Endothelial cell of umbilical vein (primary cell): Measurements from ENCODE around the gene RGS10. TPM values are rescaled to one million over a fixed set of nuclear protein-coding genes. Genes with fewer than 3 reads are reported as not detected.

Source experiments
- BruUV-seq: library from RNA; stranded (reverse); fragments of 400-500 nt; replicated peaks from 2 replicates; lab custom pipeline; 2021; lab: Mats Ljungman, UMichigan
- CTCF ChIA-PET: fragments of 300-600, 350-600 bp; sonication (Branson Sonifier 250); formaldehyde crosslinking; loops from one replicate; lab custom pipeline; 2021; ENCODE audit warnings: antibody characterized with exemption, inconsistent platforms; lab: Charles Lee
- POLR2A ChIA-PET: fragments of 300-600, 350-600 bp; sonication (Branson Sonifier 250); formaldehyde crosslinking; loops from one replicate; lab custom pipeline; 2021; ENCODE audit warnings: antibody characterized with exemption, inconsistent platforms; lab: Charles Lee
- DNase-seq: peaks from one replicate; pipeline ENCODE4 v3.0.0-alpha.2; 2011; ENCODE audit warnings: low read depth, low spot score
- FAIRE-seq: peaks from 2 replicates; lab custom pipeline; 2011; peaks lifted over from hg19 to GRCh38; lab: Jason Lieb, UNC
- H2AFZ ChIP-seq: 2 replicates; pipeline ENCODE4 v1.6.0; 2012; ENCODE audit warnings: low read depth, low read length, control low read depth, inconsistent platforms
- H3K27ac ChIP-seq: 2 replicates; pipeline ENCODE4 v1.5.1; 2011; ENCODE audit warnings: low read depth, mild to moderate bottlenecking, control low read depth, low read length, moderate library complexity; ENCODE audit not compliant: insufficient read depth
- H3K27me3 ChIP-seq, 2 experiments: 2 replicates each; pipeline versions ENCODE4 v1.6.0 to v1.6.1; 2011; ENCODE audit warnings: low read length in 2 of 2, mixed read lengths in 1 of 2; ENCODE audit not compliant: control insufficient read depth in 2 of 2, insufficient read depth in 2 of 2
- H3K36me3 ChIP-seq, 2 experiments: 2 replicates in 1 of 2; 3 replicates in 1 of 2; pipeline ENCODE4 v1.5.1; 2011; ENCODE audit warnings: low read length in 2 of 2, mild to moderate bottlenecking in 1 of 2, moderate library complexity in 1 of 2; ENCODE audit not compliant: control insufficient read depth in 2 of 2, insufficient read depth in 2 of 2; ENCODE audit errors: extremely low read depth in 1 of 2
- H3K4me1 ChIP-seq: 3 replicates; pipeline ENCODE4 v1.5.1; 2011; ENCODE audit warnings: mild to moderate bottlenecking, low read length; ENCODE audit not compliant: control insufficient read depth, insufficient read depth; ENCODE audit errors: extremely low read depth
- H3K4me2 ChIP-seq: 2 replicates; pipeline ENCODE4 v1.6.1; 2011; ENCODE audit warnings: low read length, control low read depth, mixed read lengths; ENCODE audit not compliant: insufficient read depth
- H3K4me3 ChIP-seq, 3 experiments: fragments of 200-600 bp in 1 of 3; sonication (generic), shearing (Covaris generic) in 1 of 3; replicated peaks in 1 of 3; 2 replicates each; pipeline ENCODE4 v1.5.1; 2011 to 2016; ENCODE audit warnings: control low read depth in 3 of 3, low read length in 3 of 3, mild to moderate bottlenecking in 2 of 3, inconsistent platforms in 1 of 3, low read depth in 1 of 3, moderate library complexity in 1 of 3; ENCODE audit not compliant: insufficient read depth in 1 of 3
- H3K79me2 ChIP-seq: 2 replicates; pipeline ENCODE4 v1.6.0; 2012; ENCODE audit warnings: low read length, inconsistent platforms; ENCODE audit not compliant: control insufficient read depth, insufficient read depth
- H3K9ac ChIP-seq: replicated peaks from 2 replicates; pipeline ENCODE3; 2011; ENCODE audit warnings: low read length, control low read depth; ENCODE audit not compliant: insufficient read depth; ENCODE audit errors: extremely low read depth
- H3K9me1 ChIP-seq: replicated peaks from 3 replicates; pipeline ENCODE4 v1.6.0; 2011; ENCODE audit warnings: mild to moderate bottlenecking, low read length; ENCODE audit not compliant: control insufficient read depth, insufficient read depth; ENCODE audit errors: extremely low read depth
- H3K9me3 ChIP-seq: replicated peaks from 2 replicates; pipeline ENCODE4 v1.5.1; 2012; ENCODE audit warnings: low read length, inconsistent platforms; ENCODE audit not compliant: control insufficient read depth, insufficient read depth
- H4K20me1 ChIP-seq: replicated peaks from 2 replicates; pipeline ENCODE3; 2011; ENCODE audit warnings: mild to moderate bottlenecking, low read length; ENCODE audit not compliant: control insufficient read depth, insufficient read depth; ENCODE audit errors: extremely low read depth
- CTCF ChIP-seq, 2 donors: IDR thresholded peaks; 1 replicate in 1 of 2; 2 replicates in 1 of 2; pipeline ENCODE4 v1.5.1; 2011; ENCODE audit warnings: low read length in 2 of 2, mild to moderate bottlenecking in 2 of 2, moderate library complexity in 2 of 2, control low read depth in 1 of 2, inconsistent platforms in 1 of 2, low read depth in 1 of 2; ENCODE audit not compliant: insufficient read depth in 1 of 2; ENCODE audit errors: extremely low read depth in 1 of 2
- EZH2 ChIP-seq: IDR thresholded peaks from 2 replicates; pipeline ENCODE4 v1.6.1; 2012; ENCODE audit warnings: borderline replicate concordance, low read depth, mild to moderate bottlenecking, moderate library complexity, low read length, inconsistent platforms; ENCODE audit not compliant: severe bottlenecking
- FOS ChIP-seq: IDR thresholded peaks from 2 replicates; pipeline ENCODE4 v1.6.1; 2011; ENCODE audit warnings: mild to moderate bottlenecking, low read length, moderate library complexity, borderline replicate concordance; ENCODE audit not compliant: insufficient read depth
- GATA2 ChIP-seq: IDR thresholded peaks from 2 replicates; pipeline ENCODE4 v1.7.0; 2011; ENCODE audit warnings: low read depth, mild to moderate bottlenecking, moderate library complexity, mixed read lengths, low read length; ENCODE audit not compliant: insufficient read length, insufficient read depth
- JUN ChIP-seq: IDR thresholded peaks from 2 replicates; pipeline ENCODE4 v1.6.1; 2011; ENCODE audit warnings: borderline replicate concordance, low read depth; ENCODE audit not compliant: insufficient read length, insufficient read depth
- MAX ChIP-seq: IDR thresholded peaks from 2 replicates; pipeline ENCODE4 v1.6.1; 2011; ENCODE audit not compliant: insufficient read depth, insufficient read length
- MYC ChIP-seq: IDR thresholded peaks from one replicate; pipeline ENCODE4 v1.6.1; 2011; ENCODE audit warnings: mild to moderate bottlenecking, low read depth, low read length
- POLR2A ChIP-seq: IDR thresholded peaks from 2 replicates; pipeline ENCODE4 v1.6.1; 2012; ENCODE audit warnings: low read depth, mild to moderate bottlenecking, control low read depth, low read length
- POLR2AphosphoS5 ChIP-seq: IDR thresholded peaks from 2 replicates; pipeline ENCODE4 v1.6.1; 2012; ENCODE audit warnings: low read depth, mild to moderate bottlenecking, control low read depth, low read length, moderate library complexity; ENCODE audit not compliant: insufficient read depth
- dilution Hi-C: fragments of 300-500 bp; cut with MboI; formaldehyde crosslinking; loops from one replicate; pipeline ENCODE4 v1.15.0; 2019; ENCODE audit warnings: low sequenced_read_pairs; ENCODE audit not compliant: extremely low pct_ligation_motif_present
- intact Hi-C: fragments of 100-400 bp; cut with micrococcal nuclease; formaldehyde crosslinking; loops from one replicate; pipeline ENCODE4 v1.10.0; 2022
- polyA plus RNA-seq, 4 experiments: library from polyadenylated mRNA; depleted of rRNA in 3 of 4; stranded (reverse) in 3 of 4; unstranded in 1 of 4; fragments of >200 nt; gene quantifications; 2 replicates each; pipeline versions ENCODE4 v1.2.1 to v1.2.3, GENCODE V29; 2011 to 2012; ENCODE audit warnings: missing spikeins in 1 of 4
- total RNA-seq: library from RNA; stranded (reverse); gene quantifications from 2 replicates; pipeline ENCODE4 v1.2.3, GENCODE V29; 2021

RGS10 gene
- total and polyA plus RNA-seq, 2 donors (not counting 3 experiments of a cell fraction or from before 2014, with no cell fraction given), result 7.8 to 22.4 TPM

DNA sequence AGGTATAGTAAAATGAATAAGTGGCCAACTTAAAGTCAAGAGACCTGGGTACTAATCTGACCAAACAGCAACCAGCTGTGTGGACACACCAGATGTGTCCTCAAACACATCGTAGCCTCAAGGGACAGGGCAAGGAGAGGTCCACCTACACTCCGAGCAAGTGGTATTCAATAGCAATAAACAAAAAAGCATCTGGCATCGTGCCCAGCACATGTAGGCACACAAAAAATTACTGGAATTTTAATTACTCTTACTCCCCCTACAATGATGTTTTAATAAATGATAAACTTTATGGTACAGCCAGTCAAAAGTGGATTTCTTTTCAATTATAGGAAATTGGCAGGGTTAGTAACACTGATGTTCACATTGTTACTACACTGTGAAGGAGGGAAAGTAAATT, 3.5 kb upstream of the RGS10 start:
- Histone ChIP-seq H3K9ac (no peak overlapping the region), H4K20me1 (no peaks in the 10 kb centered on the region), H3K36me3 (no peaks in the 10 kb centered on the region), H3K79me2 (no peaks in the 10 kb centered on the region), H3K27me3 (peaks cover 12 to 18% of the 10 kb centered on the region in 2 experiments), H3K9me3 (no peaks in the 10 kb centered on the region), H3K4me2 (no peak overlapping the region), H3K27ac (no peak overlapping the region), H3K9me1 (no peaks in the 10 kb centered on the region), H3K4me3 (no peak overlapping the region), H3K4me1 (peaks cover 6% of the 10 kb centered on the region), H2AFZ (no peak overlapping the region)
- FAIRE-seq (no peak), DNase-seq (no peak)
- intact Hi-C loops (no loop called here), dilution Hi-C loops (no loop called here)
- POLR2A ChIA-PET, result no interaction called here
- TF ChIP-seq FOS (no peak), CTCF (IDR thresholded peaks at IDR 0.05; ENCODE audit: extremely low read depth in 1 of 2, insufficient read depth in 1 of 2, low read depth in 1 of 2, low read length in 2 of 2) (no peak), EZH2 (no peak), POLR2AphosphoS5 (no peak), MYC (no peak), MAX (no peak), POLR2A (no peak), GATA2 (no peak), JUN (no peak)
- CTCF ChIA-PET, result interaction anchor here (1.1 to 1.7 kb wide), 3 partner anchors 16 to 56 kb away, joined by 3 to 6 read pairs (median 3); no protein-coding TSS in a partner anchor
- no TSS peak for BruUV-seq
